Stimulated activated CD4-positive, alpha-beta T cell treated with anti-CD3 and anti-CD28 coated beads, TNF-alpha, amount 100 ng/mL, for 1 hour (primary cell): Measurements from ENCODE around the gene PVALEF.
"Not testable (repeated sequence)": the region's sequence is repeated elsewhere in the genome, so short reads cannot be mapped to it uniquely, and the experiment has no call there.

ENCODE experiments used
- DNase-seq, 3 donors: peaks; one replicate each; pipeline ENCODE4 v3.0.0-alpha.2; 2020; ENCODE audit warnings: low read depth in 3 of 3, low spot score in 1 of 3

The PVALEF gene

DNA sequence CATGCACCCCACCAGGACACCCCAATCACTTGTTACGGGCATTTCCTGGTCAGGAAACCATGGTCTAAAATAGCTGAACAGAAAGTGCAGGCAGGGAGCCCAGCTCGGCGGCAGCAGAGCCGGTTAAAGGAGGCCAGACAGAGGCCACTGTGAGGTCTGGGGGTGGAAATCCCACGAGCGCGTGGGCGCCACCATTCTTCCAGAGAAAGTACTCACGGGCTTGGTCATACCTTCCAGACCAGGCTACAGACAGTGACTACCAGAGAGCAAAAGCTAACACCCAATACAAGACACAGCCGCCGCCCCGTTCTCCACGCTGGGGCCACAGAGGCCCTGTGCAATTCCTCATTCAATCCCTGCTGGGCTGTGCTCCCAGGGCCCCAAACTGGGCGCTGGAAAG lies 45.6 kb downstream of the PVALEF start:
- DNase-seq: no peak

DNA sequence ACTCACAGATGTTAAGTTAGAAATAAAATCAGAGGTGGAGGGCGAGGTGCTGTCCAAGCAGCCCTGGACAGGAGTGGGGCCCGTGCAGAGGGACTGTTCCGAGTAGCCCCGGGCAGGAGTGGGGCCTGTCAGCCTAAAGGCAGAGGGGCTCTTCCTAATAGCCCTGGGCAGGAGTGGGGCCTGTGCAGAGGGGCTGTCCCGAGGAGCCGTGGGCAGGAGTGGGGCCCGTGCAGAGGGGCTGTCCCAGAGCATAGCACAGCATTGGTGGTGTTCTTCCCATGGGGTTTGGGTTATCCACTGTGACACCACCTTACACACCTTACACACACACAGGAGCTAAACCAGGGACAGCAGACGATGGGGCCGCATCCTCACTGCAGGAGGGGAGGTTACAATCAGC lies 47.1 kb downstream of the PVALEF start:
- DNase-seq: no peak

DNA sequence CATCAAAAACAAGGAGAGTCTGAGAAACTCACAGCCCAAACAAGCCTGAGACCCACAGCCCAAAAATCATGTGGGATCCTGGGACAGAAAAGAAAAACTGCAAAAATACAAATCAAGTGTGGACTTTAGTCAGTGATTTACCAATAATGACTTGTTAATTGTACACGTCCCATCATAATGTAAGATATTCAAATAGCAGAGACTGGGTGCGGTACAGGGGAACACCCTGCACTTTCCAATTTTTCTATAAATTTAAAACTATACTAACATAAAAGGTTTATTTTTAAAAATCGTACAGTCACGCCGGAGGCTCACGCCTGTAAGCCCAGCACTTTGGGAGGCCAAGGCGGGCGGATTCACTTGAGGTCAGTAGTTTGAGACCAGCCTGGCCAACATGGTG lies 48.7 kb downstream of the PVALEF start:
- DNase-seq: no peak

DNA sequence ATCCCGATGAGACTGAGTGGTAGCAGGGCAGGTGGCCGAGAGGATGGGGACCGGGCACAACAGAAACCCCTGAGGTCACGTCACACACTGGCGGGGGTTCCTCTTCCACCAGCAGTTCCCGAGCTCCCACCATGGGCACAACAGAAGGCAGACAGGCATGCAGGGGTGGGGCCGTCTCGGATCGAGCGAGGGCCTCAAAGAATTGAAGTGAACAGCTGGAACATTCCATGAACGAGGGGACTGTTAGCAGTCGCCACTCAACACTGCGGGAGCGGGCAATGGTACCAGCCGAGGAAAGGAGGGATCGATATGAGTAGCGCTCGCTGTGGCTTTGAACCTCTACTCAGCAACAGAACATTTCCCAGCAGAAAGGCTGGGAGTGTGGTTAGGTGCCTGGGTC lies 52.2 kb downstream of the PVALEF start:
- DNase-seq: no peak

DNA sequence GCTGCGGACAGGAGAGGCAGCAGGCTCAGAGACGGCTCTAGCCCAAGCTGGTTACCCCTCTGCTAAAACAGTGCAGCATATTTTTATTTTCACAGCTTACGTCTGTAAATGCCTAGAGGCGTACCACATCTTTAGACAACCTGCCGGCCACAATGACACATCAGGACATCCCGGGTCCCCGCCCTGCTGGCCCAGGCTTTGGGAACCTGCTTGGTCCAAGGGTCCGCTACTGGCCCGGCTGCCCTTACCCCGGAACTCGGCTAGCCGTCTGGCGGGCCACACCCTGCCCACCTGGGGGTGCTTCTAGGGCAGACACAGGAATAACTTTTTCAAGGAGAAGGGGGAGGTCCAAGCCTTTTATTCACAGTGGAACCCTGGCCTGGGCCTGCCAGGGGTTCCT lies 53.2 kb downstream of the PVALEF start:
- no peak for DNase-seq

DNA sequence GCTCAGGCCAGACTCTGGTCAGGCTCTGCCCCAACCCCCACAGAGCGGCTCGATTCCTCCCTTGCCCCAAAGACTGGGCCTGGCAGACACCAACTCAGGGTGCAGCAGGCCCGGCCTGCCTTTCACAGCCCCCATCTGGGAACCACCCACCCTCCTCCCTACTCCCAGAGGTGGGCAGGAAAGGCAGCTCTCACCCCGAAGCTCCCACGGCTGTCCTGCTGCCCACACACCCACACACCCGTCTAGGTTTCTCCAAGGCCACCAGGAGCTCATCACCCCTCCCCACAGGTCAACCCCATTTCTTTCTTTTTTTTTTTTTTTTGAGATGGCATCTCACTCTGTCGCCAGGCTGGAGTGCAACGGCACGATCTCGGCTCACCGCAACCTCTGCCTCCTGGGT lies 53.7 kb downstream of the PVALEF start:
- DNase-seq: no peak

DNA sequence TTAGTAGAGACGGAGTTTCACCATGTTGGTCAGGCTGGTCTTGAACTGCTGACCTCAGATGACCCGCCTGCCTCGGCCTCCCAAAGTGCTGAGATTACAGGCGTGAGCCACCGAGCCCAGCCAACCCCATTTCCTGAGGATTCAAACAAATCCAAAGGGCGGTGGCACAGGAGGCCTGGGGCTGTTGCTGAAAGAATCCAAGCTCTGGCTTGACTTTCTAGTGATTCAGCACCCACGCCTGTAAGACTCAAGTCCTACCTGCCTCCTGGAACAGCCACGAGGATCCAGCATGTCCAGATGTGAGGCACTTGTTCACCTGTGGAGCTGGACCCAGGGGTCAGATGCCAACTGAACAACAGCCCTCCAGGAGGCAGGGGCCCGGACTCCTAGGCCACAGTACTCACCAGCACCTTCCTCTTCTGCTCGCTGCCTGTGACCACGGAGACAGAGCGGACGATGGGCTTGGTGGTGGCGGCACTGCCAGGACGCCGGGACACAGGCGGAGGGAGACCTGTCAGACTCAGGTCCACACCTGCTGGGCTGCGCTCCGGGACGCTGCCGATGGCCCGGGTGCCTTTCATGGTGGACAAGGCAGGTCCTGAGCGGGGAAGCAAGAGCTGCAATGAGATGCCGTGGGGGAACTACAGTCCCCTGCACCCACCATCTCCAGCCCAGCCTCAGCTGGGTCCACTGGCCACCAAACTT lies 54.3 kb downstream of the PVALEF start:
- no peak for DNase-seq

DNA sequence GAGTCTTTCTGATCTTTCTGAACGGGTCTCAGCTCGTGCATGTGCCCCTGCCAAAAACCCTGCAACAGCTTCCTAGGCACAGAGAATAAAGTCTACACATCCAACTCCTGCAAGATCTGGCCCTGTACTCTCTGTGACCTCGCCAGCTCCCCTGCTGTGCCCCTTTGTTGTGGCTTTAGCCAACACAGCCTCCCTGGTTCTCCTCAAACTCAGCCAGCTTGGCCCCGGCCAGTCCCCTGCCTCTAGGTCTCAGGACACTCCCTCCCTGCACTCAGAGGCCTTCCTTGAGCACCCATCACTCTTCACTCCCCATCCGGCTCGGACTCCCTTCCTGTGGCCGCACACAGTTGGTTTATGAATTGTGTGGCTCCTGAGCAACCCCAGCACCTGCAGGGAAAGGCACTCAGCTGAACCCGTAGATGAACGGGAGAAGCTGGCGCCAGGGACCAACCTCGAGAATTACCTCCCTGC lies 56.1 kb downstream of the PVALEF start:
- DNase-seq: no peak

DNA sequence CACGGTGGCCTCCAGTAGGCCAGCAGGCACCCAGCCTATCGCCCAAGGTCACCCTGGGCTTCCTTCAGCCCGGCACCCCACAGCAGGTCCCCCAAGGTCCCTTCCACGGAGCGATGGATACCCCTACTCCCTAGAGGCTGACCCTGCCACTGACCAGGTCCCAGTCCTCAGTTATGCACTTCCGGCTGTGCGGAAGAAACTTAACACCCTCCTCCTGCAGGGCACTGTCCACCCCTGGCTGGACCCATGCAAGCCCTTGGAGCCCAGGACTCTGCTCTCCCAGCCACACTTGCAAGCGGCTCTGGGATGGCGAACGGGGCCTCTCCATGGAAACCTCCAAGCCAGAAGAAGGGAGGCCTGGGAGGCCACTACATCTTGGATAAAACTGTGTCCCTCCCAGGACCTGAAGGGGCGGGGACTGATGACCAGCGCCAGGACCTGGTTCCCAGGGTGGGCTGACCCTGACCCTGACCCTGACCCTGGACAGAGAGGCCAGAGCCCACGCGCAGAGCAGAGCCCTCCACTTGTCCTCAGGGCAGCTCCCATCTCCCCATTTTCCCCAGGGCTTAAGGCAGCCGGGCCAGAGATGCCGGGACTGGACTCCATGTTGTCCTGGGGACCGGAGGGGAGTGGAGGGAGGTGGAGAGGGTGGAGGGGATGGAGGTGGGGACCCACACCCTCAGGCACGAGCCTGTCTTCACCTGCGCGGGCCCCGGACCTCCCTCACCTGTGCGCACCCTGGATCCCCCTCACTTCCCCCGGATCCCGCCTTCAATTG lies 56.7 kb downstream of the PVALEF start:
- no peak for DNase-seq

DNA sequence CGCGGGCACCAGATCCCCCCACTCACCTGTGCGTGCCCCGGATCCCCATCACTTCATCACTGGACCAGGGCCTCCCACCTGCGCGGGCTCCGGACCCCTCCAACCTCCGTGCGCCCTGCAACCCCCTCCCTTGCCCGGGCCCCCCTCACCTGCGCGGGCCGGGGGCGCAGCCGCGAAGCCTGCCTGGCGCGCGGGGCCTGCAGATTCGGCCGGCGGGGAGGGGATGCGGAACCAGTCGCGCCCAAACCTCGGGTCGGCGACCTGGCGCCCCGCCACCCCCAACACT lies 57.3 kb downstream of the PVALEF start:
- DNase-seq: no peak

DNA sequence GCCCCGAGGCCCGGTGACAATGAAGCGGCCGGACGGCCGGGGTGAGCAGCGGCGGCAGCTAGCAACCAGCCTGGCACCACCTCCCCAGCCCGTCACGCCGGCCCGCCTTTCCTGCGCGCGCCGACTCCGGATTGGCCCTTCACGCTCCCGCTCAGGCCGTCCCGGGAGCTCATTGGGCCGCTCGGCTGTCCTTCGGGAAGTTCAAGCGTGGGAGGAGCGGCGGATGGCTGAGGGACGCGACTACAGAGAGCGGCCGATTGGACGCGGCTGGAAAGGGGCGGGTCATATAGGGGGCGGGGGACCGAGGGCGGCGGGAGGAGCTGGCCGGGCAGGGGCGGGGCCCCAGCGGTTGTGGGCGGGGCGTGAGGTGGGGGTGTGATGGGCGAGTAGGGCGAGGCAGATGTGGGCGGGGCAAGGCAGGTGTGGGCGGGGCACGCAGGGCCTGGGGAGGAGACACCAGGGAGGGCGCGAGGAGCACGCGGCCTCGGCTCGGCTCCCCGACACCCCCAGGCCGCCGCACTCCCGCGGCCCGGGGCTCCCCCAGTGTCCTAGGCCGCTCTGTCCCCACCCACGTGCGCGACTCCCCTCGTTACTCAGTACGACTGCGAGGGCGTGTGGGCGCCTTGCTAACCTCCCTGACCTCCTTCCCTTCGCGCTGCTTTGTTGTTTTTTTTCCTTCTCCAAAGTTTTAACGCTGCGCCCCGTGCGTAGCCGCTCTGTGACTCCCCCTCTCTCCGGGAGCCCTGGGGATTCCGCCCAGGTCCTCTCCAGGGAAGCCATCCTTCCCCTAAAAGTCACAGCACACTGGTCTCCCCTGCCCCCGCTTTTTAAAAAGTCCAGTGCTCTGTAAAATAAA lies 57.8 kb downstream of the PVALEF start, which contains the start of gene CEP131:
TSS of gene CEP131 (minus strand) at position 60 of the 856 bp plus-strand sequence. CDS start 2,909 bp downstream, outside the sequence.
- DNase-seq: peak; percentile 99 to 100 (median 100)

DNA sequence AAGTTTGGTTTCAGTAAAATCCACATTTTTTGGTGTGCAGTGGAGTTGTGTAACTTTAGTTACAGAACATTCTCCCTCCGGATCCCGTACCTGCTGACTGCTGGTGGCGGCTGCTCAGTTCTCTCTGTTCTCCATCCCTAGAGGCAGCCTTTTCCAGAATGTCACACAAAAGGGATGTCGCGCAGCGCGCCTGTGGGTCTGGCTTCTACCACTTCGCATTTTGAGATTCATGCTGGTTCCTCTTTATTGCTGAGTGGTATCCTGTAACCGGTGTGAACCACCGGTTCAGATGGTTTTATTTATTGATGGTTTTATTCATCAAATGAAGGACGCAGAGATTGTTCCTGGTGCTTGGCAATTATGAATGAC lies 58.4 kb downstream of the PVALEF start:
- no peak for DNase-seq

DNA sequence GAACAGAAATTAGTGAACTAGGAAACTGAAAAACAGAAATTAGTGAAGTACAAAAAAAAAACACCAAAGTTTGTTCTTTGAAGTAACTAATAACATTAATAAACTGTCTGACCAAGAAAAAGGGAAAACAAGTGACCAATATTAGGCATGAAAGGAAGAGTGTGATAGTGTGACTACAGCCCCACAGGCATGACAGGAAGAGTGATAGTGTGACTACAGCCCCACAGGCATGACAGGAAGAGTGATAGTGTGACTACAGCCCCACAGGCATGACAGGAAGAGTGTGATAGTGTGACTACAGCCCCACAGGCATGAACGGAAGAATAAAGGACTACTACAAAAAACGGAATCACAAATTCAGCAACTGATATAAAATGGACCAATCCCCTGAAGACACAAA lies 62.3 kb downstream of the PVALEF start:
- DNase-seq: not testable (repeated sequence)

DNA sequence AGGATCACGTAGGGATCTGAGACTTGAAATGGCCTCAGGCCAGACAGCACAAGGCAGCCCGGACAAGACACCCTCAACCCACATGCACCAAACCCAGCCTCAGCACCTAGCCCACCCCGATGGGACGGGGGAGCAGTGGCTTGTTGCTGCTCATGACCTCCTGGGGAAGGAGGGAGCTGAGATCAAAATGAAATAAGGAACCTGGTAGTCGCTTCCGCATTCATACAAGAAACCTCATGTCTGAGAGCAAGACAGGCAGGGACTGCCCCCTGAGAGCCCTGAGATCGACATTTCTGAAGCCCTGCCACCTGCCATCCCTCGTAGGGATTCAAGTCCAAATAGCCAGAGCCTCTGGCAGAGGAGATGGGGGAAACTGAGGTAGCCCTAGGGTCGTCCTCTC lies 63.1 kb downstream of the PVALEF start:
- no peak for DNase-seq

DNA sequence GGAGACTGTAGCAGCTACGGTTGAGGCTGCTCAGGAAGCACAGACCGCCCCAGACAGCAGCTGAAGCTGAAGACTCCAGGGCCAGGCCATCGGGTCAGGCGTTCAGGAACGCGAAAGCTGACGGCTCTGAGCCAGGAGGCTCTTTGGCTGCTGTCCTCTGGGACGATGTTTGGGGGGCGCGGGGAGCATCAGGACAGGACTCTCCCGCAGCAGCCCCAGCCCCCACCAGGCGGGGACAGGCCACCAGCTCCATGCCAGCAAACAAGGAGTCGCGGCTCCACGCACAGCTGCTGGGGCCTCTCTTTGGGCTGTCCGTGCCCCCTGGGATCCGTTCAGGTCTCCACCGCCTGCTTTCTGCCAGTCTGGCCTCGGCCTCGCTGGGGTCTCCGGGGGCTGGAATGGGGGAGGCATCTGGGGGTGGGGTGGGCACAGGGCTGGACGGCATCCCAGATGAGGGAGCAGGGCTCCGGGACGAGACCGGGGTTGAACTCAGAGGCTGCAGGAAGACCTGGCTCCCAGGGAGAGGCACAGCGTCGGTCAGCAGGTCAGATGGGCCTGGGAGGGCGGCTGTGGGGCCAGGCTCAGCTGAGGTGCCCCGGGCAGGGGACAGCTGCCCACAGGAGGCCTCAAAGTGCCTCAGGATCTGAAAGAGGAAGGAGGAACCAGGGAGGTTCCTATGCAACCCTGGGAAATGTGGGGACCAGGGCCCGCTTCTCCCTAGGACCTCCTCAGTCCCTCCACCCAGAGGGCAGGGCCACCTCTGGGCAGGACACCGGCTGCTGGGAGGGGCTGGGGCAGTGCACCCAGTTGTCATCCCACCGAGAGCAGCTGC lies 63.7 kb downstream of the PVALEF start:
- no peak for DNase-seq

DNA sequence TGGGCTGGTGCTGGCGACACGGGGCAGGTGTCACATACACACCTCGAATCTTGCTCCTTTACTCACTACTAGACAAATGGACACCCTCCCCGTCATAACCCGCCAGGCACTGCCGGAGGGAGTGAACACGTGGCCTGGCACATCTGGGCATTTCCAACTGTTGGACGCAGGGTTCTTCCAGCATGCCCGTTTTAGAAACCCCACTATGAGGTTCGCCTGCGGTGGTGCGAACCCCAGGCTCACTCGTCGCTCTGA lies 64.3 kb downstream of the PVALEF start:
- no peak for DNase-seq

DNA sequence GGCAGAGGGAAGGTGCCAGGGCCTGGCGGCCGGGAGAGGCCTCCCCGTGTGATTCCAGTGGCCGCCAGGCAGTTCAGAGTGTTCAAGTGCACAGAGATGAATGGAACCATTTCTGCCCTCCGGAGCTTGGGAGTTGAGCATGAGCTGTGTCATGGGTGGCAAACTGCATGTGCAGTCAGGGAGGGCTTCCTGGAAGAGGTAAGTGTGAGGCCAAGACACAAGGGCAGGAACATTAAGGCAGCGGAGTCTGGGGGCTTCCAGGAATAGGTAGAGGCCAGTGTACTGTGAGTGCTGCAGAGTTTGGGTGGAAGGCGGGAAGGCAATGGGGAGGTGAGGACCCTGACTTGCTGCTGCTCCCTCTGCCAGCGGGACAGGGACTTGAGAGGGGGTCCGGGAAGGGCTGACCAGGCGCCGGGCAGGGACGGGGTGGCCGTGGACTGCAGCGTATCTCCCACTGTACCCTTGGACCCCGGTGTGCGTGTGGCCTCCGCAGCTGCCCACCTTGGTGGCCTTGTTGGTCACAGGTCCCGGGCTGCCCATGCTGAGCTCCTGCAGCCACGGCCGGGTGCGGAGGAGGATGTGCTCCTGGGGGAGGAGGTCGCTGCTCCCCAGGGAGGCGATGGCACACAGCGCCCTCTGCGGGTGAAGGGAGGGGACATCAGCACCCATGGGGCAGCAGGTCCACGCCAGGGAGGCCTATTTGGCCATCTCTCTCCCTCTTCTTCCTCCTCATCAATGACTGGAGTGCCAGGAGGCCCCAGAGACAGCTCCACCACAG lies 64.9 kb downstream of the PVALEF start:
- DNase-seq: no peak

DNA sequence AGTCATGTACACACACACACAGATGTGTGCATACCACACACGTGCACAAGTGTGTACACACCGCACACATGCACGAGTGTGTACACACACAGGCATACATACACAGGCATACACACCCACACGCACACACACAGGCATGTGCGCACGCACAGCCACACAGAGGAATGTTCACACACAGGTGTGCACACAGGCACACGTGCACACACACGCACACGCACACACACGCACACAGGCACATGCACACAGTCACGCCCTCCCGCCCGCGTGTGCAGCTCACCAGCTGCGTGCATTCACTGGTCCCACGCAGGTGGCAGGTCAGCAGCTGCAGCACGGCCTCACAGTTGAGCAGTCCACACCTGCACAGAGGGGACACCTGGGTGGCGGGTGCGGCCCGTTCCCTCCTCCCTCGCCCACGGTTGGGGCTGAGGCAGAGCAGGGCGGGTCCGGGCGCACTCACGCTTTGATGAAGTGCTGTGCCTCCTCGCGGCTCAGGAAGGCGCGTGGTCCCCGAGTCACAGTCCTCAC lies 65.9 kb downstream of the PVALEF start:
- DNase-seq: no peak

DNA sequence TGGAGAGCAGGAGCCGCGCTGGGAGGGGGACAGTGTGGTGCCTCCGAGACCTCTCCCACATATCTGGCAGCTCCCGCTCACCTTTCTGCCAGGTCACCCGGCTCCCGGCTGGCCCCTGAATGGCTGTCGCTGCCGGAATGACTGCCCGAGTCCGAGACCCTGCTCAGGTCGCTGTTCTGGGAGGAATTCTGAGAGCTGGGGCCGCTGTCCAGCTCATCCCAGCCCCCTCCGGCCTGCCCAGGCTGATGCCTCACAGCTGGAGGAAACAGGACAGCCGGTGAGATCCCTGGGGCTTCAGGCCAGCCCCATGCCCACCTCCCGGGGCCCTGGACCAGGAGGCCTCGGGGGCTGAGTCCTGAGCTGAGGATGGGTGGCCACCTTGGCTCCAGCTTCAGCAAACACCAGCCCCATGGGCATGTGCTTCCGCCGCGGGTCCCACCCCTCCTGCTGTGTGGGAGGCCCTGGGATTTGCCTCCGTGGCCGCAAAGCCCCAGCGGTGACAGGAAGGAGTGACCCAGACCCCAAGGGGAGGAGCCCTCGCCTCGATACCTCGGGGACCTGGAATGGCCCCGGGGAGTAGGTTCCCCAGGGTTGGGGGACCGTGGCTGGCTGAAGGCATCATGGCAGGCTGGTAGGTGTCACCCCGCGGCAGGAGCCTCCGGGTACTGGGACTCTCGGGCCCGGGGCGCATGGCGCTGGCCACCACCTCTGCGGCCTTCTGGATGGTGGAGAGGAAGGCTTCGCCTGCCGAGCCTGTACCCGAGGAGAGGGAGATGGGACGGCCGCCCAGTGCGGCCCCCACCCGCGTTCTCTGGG lies 66.7 kb downstream of the PVALEF start:
- DNase-seq: no peak
